Gastroesophageal sphincter (tissue), 3 donors: ENCODE measurements around the gene RECQL.

Source experiments
- CTCF ChIP-seq, 4 experiments: fragments of 200-600 bp in 2 of 4; fragments of 450-650 bp in 2 of 4; sonication (generic) in 1 of 4; IDR thresholded peaks; one replicate each; pipeline ENCODE4 v1.5.1; 2017 to 2019; ENCODE audit warnings: antibody characterized with exemption in 4 of 4, mild to moderate bottlenecking in 2 of 4, moderate library complexity in 2 of 4
- EP300 ChIP-seq: sonication (generic); formaldehyde crosslinking; IDR thresholded peaks from one replicate; pipeline ENCODE4 v1.6.1; 2017; ENCODE audit warnings: antibody characterized with exemption, mild to moderate bottlenecking
- POLR2A ChIP-seq, 2 donors: fragments of 450-650 bp; IDR thresholded peaks; one replicate each; pipeline ENCODE4 v1.6.1; 2017; ENCODE audit warnings: antibody characterized with exemption in 2 of 2, mild to moderate bottlenecking in 2 of 2, moderate library complexity in 1 of 2
- POLR2AphosphoS5 ChIP-seq: sonication (generic); formaldehyde crosslinking; IDR thresholded peaks from one replicate; pipeline ENCODE4 v1.6.1; 2017; ENCODE audit warnings: antibody characterized with exemption

GRCh38 chr12:21543151-21543550 lies 41.7 kb upstream of the RECQL start:
- no peak for TF ChIP-seq CTCF (IDR thresholded peaks at IDR 0.05)
- TF ChIP-seq POLR2AphosphoS5 = no peak
- no peak for TF ChIP-seq EP300
- TF ChIP-seq POLR2A (IDR thresholded peaks at IDR 0.05) = no peak
